IPS DF 6.9 (cell line): ENCODE data around the gene AQP1.

Source experiments
- DNase-seq: peaks from one replicate; pipeline ENCODE4 v3.0.0-alpha.2; 2013; ENCODE audit warnings: low read depth, low spot score
- H3K27ac ChIP-seq: one replicate; pipeline ENCODE4 v1.5.1; 2013; ENCODE audit warnings: low read length, control low read depth
- H3K27me3 ChIP-seq: 2 replicates; pipeline ENCODE4 v1.6.1; 2013; ENCODE audit warnings: mild to moderate bottlenecking, low read length; ENCODE audit not compliant: control insufficient read depth, insufficient read depth
- H3K36me3 ChIP-seq: 2 replicates; pipeline ENCODE4 v1.6.1; 2013; ENCODE audit warnings: low read length; ENCODE audit not compliant: control insufficient read depth, insufficient read depth
- H3K4me1 ChIP-seq: 2 replicates; pipeline ENCODE4 v1.6.1; 2013; ENCODE audit warnings: low read length; ENCODE audit not compliant: control insufficient read depth, insufficient read depth
- H3K4me3 ChIP-seq: 2 replicates; pipeline ENCODE4 v1.5.1; 2013; ENCODE audit warnings: mild to moderate bottlenecking, low read length
- H3K9me3 ChIP-seq: 2 replicates; pipeline ENCODE4 v1.6.1; 2013; ENCODE audit warnings: low read length, inconsistent platforms; ENCODE audit not compliant: control insufficient read depth, insufficient read depth
- WGBS: extraction: QIAGEN DNeasy Blood & Tissue Kit; methylation state at CpG from one replicate; pipeline ENCODE4 v1.1.7; 2013; ENCODE audit warnings: mixed read lengths, missing lambda C conversion rate; ENCODE audit not compliant: insufficient read length, insufficient coverage; 5-methylcytosine and 5-hydroxymethylcytosine counted together

AQP1 gene

GRCh38 chr7:30871655-30872054 lies 40.0 kb upstream of the AQP1 start:
- H3K36me3 ChIP-seq: no peaks in the 10 kb centered on the region
- WGBS: no CpG with 5 or more reads among the region's 5 CpGs
- no peak overlapping the region for H3K27ac ChIP-seq
- H3K4me1 ChIP-seq: peaks cover 5% of the 10 kb centered on the region; the same call in 1 of the 2 replicates
- no peak overlapping the region for H3K4me3 ChIP-seq
- H3K9me3 ChIP-seq: no peaks in the 10 kb centered on the region
- H3K27me3 ChIP-seq: no peaks in the 10 kb centered on the region
- no peak for DNase-seq

- Histone ChIP-seq H3K27me3 (no peaks in the 10 kb centered on the region), H3K4me1 (peaks cover 5% of the 10 kb centered on the region; the same call in 1 of the 2 replicates), H3K9me3 (no peaks in the 10 kb centered on the region), H3K4me3 (no peak overlapping the region), H3K36me3 (no peaks in the 10 kb centered on the region), H3K27ac (no peak overlapping the region)
- DNase-seq: no peak
- no CpG with 5 or more reads among the region's 2 CpGs for WGBS
Observed at GRCh38 chr7:30873207-30873606, 38.4 kb upstream of the AQP1 start.

DNA sequence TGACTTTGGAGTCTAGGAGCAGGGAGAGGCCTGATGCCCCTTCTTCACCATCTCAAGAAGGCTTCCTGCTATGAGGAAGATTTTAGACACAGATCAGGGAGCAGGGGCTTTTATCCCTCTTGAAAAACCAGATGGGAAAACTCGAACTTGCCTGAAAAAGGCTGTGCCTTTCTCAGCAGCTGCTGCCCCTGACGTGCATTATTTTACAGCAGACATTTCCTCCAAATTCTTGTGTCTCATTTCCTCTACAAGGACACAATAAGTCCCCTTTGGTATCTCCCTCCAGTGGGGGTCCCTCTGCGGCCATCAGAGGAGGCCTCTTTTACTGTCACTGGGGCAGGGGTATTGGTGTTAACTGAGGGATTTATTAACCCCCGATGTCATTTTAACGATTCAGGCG lies 38.0 kb upstream of the AQP1 start:
- no peak for DNase-seq
- Histone ChIP-seq H3K36me3 (no peaks in the 10 kb centered on the region), H3K27ac (no peak overlapping the region), H3K27me3 (no peaks in the 10 kb centered on the region), H3K4me3 (no peak overlapping the region), H3K9me3 (no peaks in the 10 kb centered on the region), H3K4me1 (peaks cover 5% of the 10 kb centered on the region; the same call in 1 of the 2 replicates)
- WGBS: no CpG with 5 or more reads among the region's 6 CpGs

- Histone ChIP-seq H3K36me3 (no peaks in the 10 kb centered on the region), H3K9me3 (no peaks in the 10 kb centered on the region), H3K27me3 (no peaks in the 10 kb centered on the region), H3K4me3 (no peak overlapping the region), H3K4me1 (peaks cover 9% of the 10 kb centered on the region), H3K27ac (no peak overlapping the region)
- no CpG with 5 or more reads among the region's 5 CpGs for WGBS
- DNase-seq: no peak
Observed at GRCh38 chr7:30874656-30875302, 36.9 kb upstream of the AQP1 start.

DNA sequence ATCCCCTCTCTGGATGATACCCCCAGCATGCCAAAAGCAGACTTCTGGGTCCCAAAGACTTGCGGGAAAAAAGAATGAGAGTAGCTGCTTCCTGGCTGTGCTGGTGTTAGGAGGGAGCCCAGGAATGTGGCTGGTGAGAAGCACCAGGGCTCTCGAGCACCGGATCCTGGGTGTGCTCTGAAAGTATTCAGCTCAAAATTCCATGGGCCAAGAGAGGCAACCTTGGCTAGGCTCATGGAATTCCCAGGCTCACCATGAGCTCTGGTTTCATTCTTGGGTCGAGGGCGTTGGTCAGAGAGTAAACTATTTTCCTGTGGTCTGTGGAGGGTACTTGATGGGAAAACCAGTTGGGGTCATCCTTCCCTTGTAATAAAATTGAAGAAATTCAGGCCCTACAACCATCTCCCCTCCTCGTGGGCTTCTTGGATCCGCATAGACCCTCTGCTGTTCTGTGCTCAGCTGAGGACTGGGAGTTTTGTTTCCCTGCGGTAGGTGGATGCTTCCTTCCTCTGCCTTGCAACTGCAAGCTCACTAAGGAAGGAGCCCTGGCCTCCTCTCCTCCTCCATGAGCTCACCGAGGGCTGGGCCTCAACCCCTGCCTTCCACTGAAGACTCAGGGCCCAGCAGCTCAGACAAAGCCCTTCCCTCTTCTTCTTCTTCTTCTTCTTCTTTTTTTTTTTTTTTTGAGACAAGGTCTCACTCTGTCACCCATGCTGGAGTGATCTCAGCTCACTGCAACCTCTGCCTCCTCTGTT lies 34.5 kb upstream of the AQP1 start:
- WGBS: no CpG with 5 or more reads among the region's 9 CpGs
- no peak for DNase-seq
- H3K27me3 ChIP-seq: no peaks in the 10 kb centered on the region

GRCh38 chr7:30877993-30878392 lies 33.7 kb upstream of the AQP1 start:
- H3K27ac ChIP-seq: no peak overlapping the region
- H3K9me3 ChIP-seq: no peaks in the 10 kb centered on the region
- no peaks in the 10 kb centered on the region for H3K27me3 ChIP-seq
- no peak for DNase-seq
- no peaks in the 10 kb centered on the region; the same call in 1 of the 2 replicates for H3K36me3 ChIP-seq
- no CpG with 5 or more reads among the region's 5 CpGs for WGBS
- H3K4me3 ChIP-seq: no peak overlapping the region
- H3K4me1 ChIP-seq: peaks cover 11% of the 10 kb centered on the region

More for the DNA sequence above, 34.5 kb upstream of the AQP1 start:
- H3K36me3 ChIP-seq: no peaks in the 10 kb centered on the region
- no peak overlapping the region for H3K27ac ChIP-seq
- H3K4me3 ChIP-seq: no peak overlapping the region
- H3K9me3 ChIP-seq: no peaks in the 10 kb centered on the region
- H3K4me1 ChIP-seq: peaks cover 11% of the 10 kb centered on the region

- H3K36me3 ChIP-seq: no peaks in the 10 kb centered on the region; the same call in 1 of the 2 replicates
- WGBS: no CpG with 5 or more reads among the region's 14 CpGs
- no peak overlapping the region for H3K27ac ChIP-seq
- peaks cover 11% of the 10 kb centered on the region for H3K4me1 ChIP-seq
- H3K4me3 ChIP-seq: no peak overlapping the region
- no peaks in the 10 kb centered on the region for H3K9me3 ChIP-seq
- H3K27me3 ChIP-seq: no peaks in the 10 kb centered on the region
- DNase-seq: no peak
Observed at GRCh38 chr7:30879139-30880124, 32.2 kb upstream of the AQP1 start.

DNA sequence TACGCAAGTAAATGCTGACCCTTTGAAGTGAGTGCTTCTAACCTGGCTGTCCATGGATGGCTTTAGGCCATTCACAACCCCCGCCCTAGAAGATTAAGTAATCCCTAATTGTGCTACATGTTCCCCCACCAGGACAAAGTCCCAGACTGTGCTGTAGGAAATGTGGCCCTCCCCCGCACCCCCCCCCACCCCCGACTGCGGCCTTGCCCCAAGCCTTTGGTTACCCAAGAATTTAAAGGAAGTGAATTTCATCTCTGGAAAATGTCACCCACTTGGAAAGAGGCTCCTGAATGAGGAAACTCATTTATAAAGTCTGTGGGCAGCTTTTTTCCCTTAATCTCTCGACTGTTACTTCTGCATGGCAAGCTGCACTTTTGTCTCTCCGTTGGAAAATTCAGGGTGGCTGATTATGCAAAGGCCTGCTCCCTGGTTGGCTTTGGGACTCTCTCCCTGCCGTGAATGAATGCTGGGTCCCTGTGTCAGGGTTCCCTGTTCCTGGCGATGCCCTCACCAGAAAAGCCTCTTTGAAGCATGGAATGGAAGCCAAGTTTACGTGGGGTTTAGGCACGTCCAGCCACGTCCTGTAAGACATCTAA lies 31.4 kb upstream of the AQP1 start:
- no peaks in the 10 kb centered on the region for H3K9me3 ChIP-seq
- no peak for DNase-seq
- H3K4me3 ChIP-seq: no peak overlapping the region
- peaks cover 11% of the 10 kb centered on the region for H3K4me1 ChIP-seq
- H3K27ac ChIP-seq: no peak overlapping the region
- H3K27me3 ChIP-seq: no peaks in the 10 kb centered on the region
- WGBS: no CpG with 5 or more reads among the region's 12 CpGs
- no peaks in the 10 kb centered on the region; the same call in 1 of the 2 replicates for H3K36me3 ChIP-seq

- Histone ChIP-seq H3K4me3 (no peak overlapping the region), H3K4me1 (peaks cover 11% of the 10 kb centered on the region), H3K27ac (no peak overlapping the region), H3K27me3 (no peaks in the 10 kb centered on the region), H3K9me3 (no peaks in the 10 kb centered on the region), H3K36me3 (no peaks in the 10 kb centered on the region; the same call in 1 of the 2 replicates)
- WGBS: no CpG with 5 or more reads among the region's 4 CpGs
- DNase-seq: no peak
Observed at GRCh38 chr7:30880941-30881340, 30.7 kb upstream of the AQP1 start.

GRCh38 chr7:30881448-30881847 lies 30.2 kb upstream of the AQP1 start:
- no peaks in the 10 kb centered on the region for H3K27me3 ChIP-seq
- H3K4me3 ChIP-seq: no peak overlapping the region
- WGBS: no CpG with 5 or more reads among the region's 7 CpGs
- H3K27ac ChIP-seq: no peak overlapping the region
- DNase-seq: no peak
- H3K9me3 ChIP-seq: no peaks in the 10 kb centered on the region
- H3K4me1 ChIP-seq: peaks cover 10% of the 10 kb centered on the region
- no peaks in the 10 kb centered on the region; the same call in 1 of the 2 replicates for H3K36me3 ChIP-seq
